Prostate gland (tissue), 2 donors: Measurements from ENCODE around the gene SRRM3. TPM values are rescaled to one million over a fixed set of nuclear protein-coding genes. Genes with fewer than 3 reads are reported as not detected.
"Not testable (repeated sequence)": the region's sequence is repeated elsewhere in the genome, so short reads cannot be mapped to it uniquely, and the experiment has no call there.

Source experiments
- DNase-seq: peaks from one replicate; pipeline ENCODE4 v3.0.0-alpha.2; 2019; ENCODE audit warnings: low spot score
- H3K27ac ChIP-seq, 2 donors: fragments of 200-600 bp; sonication (generic); 2 replicates each; pipeline ENCODE4 v1.5.1; 2017 to 2019
- H3K27me3 ChIP-seq: fragments of 200-600 bp; sonication (generic); replicated peaks from 2 replicates; pipeline ENCODE4 v1.5.1; 2019; ENCODE audit not compliant: insufficient read depth
- H3K36me3 ChIP-seq, 2 donors: fragments of 200-600 bp; sonication (generic); 1 replicate in 1 of 2; 2 replicates in 1 of 2; pipeline versions ENCODE4 v1.5.1 to v1.8.1; 2017 to 2019
- H3K4me1 ChIP-seq: fragments of 200-600 bp; sonication (generic); replicated peaks from 2 replicates; pipeline ENCODE4 v1.5.1; 2019
- H3K4me3 ChIP-seq, 2 donors: fragments of 200-600 bp; sonication (generic); 2 replicates each; pipeline ENCODE4 v1.5.1; 2017 to 2019
- H3K9me3 ChIP-seq: fragments of 200-600 bp; sonication (generic); 2 replicates; pipeline ENCODE4 v1.5.1; 2017
- CTCF ChIP-seq, 4 experiments: fragments of 200-600 bp in 2 of 4; fragments of 450-650 bp in 2 of 4; sonication (generic) in 2 of 4; IDR thresholded peaks; 1 replicate in 3 of 4; 2 replicates in 1 of 4; pipeline ENCODE4 v1.5.1; 2016 to 2019; ENCODE audit warnings: antibody characterized with exemption in 4 of 4, mild to moderate bottlenecking in 2 of 4, moderate library complexity in 2 of 4
- POLR2A ChIP-seq: fragments of 450-650 bp; IDR thresholded peaks from one replicate; pipeline ENCODE4 v1.6.1; 2016; ENCODE audit warnings: antibody characterized with exemption, mild to moderate bottlenecking
- POLR2AphosphoS5 ChIP-seq: sonication (generic); formaldehyde crosslinking; IDR thresholded peaks from one replicate; pipeline ENCODE4 v1.6.1; 2017; ENCODE audit warnings: antibody characterized with exemption
- WGBS: methylation state at CpG from one replicate; pipeline ENCODE4 v1.1.5; 2018; 5-methylcytosine and 5-hydroxymethylcytosine counted together
- intact Hi-C: fragments of 100-400 bp; cut with DNase I; formaldehyde crosslinking; loops from one replicate; pipeline ENCODE4 v1.14.2; 2022
- total RNA-seq, 2 donors: library from RNA; depleted of rRNA; stranded (reverse); fragments of >200 nt; gene quantifications; one replicate each; pipeline ENCODE4 v1.1.0, GENCODE V29; 2016

The SRRM3 gene
- total RNA-seq, 2 donors from 2014 or later: 3.1 to 6.8 TPM

DNA sequence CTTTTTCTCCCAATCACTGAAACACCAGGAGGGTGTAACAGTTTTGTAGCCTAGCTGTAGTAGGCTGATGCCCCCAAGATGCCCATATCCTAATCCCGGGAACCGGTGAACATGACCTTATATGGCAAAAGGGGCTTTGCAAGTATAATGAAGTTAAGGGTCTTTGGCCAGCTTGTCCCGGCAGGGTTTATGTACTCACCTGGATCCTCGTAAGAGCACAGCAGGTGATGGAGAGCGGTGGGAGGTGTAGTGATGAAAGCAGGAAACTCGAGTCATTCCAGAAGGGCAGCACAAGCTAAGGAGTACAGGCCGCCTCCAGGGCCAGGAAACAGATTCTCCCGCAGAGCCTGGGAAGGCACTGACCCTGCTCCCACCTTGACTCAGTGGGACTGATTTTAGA is 37.9 kb upstream of the SRRM3 start:
- H3K9me3 ChIP-seq, H3K4me1 ChIP-seq, DNase-seq, H3K27me3 ChIP-seq, H3K4me3 ChIP-seq, H3K27ac ChIP-seq, intact Hi-C loops, H3K36me3 ChIP-seq: not testable (repeated sequence)
- WGBS: 45% methylated on average over 8 of the region's 8 CpGs

GRCh38 chr7:76165106-76165972 is 36.4 kb upstream of the SRRM3 start:
- no peaks in the 10 kb centered on the region for H3K36me3 ChIP-seq
- WGBS: 95% methylated on average over 19 of the region's 19 CpGs
- DNase-seq: no peak
- no peak overlapping the region for H3K4me3 ChIP-seq
- no peaks in the 10 kb centered on the region for H3K27me3 ChIP-seq
- TF ChIP-seq CTCF (IDR thresholded peaks at IDR 0.05) (no peak), POLR2A (no peak), POLR2AphosphoS5 (no peak)
- H3K4me1 ChIP-seq: no peaks in the 10 kb centered on the region
- intact Hi-C loops: no loop called here
- H3K9me3 ChIP-seq: no peaks in the 10 kb centered on the region
- peak overlapping the region in 1 of 2 donors; percentile 96 for H3K27ac ChIP-seq

DNA sequence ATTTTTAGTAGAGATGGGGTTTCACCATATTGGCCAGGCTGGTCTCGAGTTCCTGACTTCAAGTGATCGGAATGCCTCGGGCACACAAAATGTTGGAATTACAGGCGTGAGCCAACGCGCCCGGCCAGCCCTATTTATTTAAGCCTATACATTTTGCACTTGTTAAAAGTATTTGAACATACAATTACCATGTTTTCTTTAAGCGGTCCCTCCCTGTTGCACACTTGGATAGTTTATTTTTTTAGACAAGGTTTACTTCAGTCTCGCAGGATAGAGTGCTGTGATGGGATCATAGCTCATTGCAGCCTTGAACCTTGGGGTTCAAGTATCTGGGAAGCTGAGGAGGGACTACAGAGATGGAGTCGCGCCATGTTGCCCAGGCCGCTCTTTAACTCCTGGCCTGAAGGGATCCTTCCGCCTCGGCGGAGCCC is 35.7 kb upstream of the SRRM3 start:
- DNase-seq: no peak
- Histone ChIP-seq H3K9me3 (no peaks in the 10 kb centered on the region), H3K4me1 (no peaks in the 10 kb centered on the region), H3K36me3 (no peaks in the 10 kb centered on the region), H3K27ac (peak overlapping the region; percentile 92 to 96), H3K4me3 (peak overlapping the region; percentile 58 to 67), H3K27me3 (no peaks in the 10 kb centered on the region)
- no peak for TF ChIP-seq POLR2AphosphoS5
- no peak for TF ChIP-seq POLR2A
- TF ChIP-seq CTCF (IDR thresholded peaks at IDR 0.05): no peak
- WGBS: 67% methylated on average over 15 of the region's 15 CpGs
- intact Hi-C loops: no loop called here

GRCh38 chr7:76166404-76167255 is 35.1 kb upstream of the SRRM3 start:
- 2% methylated on average over 49 of the region's 67 CpGs for WGBS
- DNase-seq: peak; percentile 97
- TF ChIP-seq CTCF (IDR thresholded peaks at IDR 0.05) (peak in 2 of 4 experiments; percentile 42 to 53), POLR2A (peak; percentile 92), POLR2AphosphoS5 (peak; percentile 98)
- no peaks in the 10 kb centered on the region for H3K36me3 ChIP-seq
- intact Hi-C loops: no loop called here
- H3K4me3 ChIP-seq: peak overlapping the region; percentile 58 to 67
- H3K27me3 ChIP-seq: no peaks in the 10 kb centered on the region
- H3K27ac ChIP-seq: peak overlapping the region; percentile 92 to 96
- no peaks in the 10 kb centered on the region for H3K9me3 ChIP-seq
- H3K4me1 ChIP-seq: no peaks in the 10 kb centered on the region

DNA sequence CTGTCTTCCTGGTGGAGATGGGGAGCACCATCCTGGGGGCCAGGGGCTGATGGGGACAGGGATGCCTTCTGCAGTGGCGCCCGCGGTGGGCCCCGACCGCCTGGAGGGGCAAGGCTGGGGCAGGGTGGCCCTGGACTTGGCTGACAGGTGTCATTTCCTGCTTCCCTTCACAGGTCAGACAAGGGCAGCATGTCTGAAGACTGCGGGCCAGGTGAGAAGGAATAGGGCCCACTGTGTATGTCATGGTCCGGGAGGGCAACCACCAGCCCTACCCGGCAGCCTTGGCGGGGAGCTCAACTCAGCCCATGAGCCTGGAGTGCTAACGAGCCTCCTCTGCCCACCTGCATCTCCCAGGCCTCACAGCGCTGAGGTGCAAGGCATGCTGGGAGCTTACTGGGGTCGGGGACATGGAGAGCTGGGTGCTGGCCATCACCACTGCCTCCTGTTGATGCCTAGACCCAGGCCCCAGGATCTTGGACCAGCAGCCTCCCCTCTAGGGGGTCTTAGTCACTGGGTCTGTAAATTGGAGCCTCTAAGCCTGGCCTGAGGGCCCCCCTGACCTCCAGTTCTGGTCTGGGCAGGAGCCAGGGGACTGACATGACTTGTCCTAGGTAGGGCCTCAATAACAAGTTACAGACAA is 28.0 kb upstream of the SRRM3 start:
- no peak for DNase-seq
- no peaks in the 10 kb centered on the region for H3K27me3 ChIP-seq
- WGBS: 83% methylated on average over 11 of the region's 12 CpGs
- no peaks in the 10 kb centered on the region for H3K9me3 ChIP-seq
- no peaks in the 10 kb centered on the region for H3K36me3 ChIP-seq
- intact Hi-C loops: no loop called here
- H3K27ac ChIP-seq: no peak overlapping the region
- TF ChIP-seq POLR2AphosphoS5: no peak
- no peak for TF ChIP-seq POLR2A
- TF ChIP-seq CTCF (IDR thresholded peaks at IDR 0.05): no peak
- no peaks in the 10 kb centered on the region for H3K4me1 ChIP-seq
- no peak overlapping the region for H3K4me3 ChIP-seq

DNA sequence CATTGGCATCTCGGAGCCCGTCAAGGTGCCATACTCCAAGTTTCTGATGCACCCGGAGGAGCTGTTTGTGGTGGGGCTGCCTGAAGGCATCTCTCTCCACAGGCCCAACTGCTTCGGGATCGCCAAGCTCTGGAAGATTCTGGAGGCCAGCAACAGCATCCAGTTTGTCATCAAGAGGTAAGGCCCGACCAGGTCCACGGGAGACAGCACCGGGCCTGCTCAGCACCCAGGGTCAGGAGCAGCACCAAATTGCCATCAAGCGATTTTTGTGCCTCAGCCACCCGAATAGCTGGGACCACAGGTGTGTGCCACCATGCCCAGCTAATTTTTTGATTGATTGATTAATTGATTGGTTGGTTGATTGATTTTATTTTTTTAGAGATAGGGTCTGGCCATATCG is 24.7 kb upstream of the SRRM3 start:
- not testable (repeated sequence) for H3K27me3 ChIP-seq, H3K36me3 ChIP-seq, H3K9me3 ChIP-seq, H3K4me1 ChIP-seq, DNase-seq, H3K4me3 ChIP-seq, H3K27ac ChIP-seq
- intact Hi-C loops: loop anchor here (5.0 kb wide), 1 partner anchor 85 kb away; no protein-coding TSS in a partner anchor
- WGBS: 97% methylated on average over 11 of the region's 11 CpGs
